ENCODE results near the gene CELF2. TPM values are rescaled to one million over a fixed set of nuclear protein-coding genes. Genes with fewer than 3 reads are reported as not detected.
"Not testable (repeated sequence)": the region's sequence is repeated elsewhere in the genome, so short reads cannot be mapped to it uniquely, and the experiment has no call there.

Gene CELF2
- total RNA-seq, 4 donors from 2014 or later: 27.0 to 44.1 (median 31.3) TPM

DNA sequence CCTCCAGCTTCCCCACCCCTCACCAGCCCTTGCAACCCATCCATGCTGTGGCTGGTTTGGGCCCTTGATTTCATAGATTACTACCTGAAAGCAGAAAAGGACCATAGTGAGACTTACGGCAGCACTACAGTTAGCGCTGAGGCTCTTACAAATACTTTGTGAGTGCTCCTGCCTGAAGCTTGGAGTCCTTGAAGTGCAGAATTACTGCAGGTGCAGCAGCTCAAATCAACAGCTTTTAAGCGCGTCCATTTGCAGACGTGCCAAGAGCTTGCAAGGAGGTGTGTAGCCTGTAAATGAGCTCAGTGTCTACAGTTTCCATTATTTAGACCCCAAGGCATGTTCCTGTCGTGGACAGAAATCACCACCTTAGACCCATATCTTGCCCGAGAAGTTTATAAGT is 103.0 kb downstream of the CELF2 start:
- Histone ChIP-seq H3K36me3 (no peaks in the 10 kb centered on the region), H3K4me3 (no peak overlapping the region), H3K9me3 (no peaks in the 10 kb centered on the region), H3K4me1 (no peaks in the 10 kb centered on the region), H3K27ac (no peak overlapping the region), H3K27me3 (no peaks in the 10 kb centered on the region)
- 88 to 97% methylated on average over 5 to 7 of the region's 7 CpGs for WGBS, 2 donors (ENCODE audit: low coverage in 1 of 2)
- intact Hi-C loops (cut with DNase I; ENCODE audit: low total_unique reads): no loop called here
- DNase-seq: no peak
- in situ Hi-C loops (cut with MboI; ENCODE audit: low pct_ligation_motif_present in 1 of 4, low pct_unique_long_range_greater_than_20kb in 1 of 4, low sequenced_read_pairs in 3 of 4): no loop called here
- TF ChIP-seq POLR2AphosphoS5 (IDR thresholded peaks at IDR 0.05): no peak
- TF ChIP-seq, protein P1, sequence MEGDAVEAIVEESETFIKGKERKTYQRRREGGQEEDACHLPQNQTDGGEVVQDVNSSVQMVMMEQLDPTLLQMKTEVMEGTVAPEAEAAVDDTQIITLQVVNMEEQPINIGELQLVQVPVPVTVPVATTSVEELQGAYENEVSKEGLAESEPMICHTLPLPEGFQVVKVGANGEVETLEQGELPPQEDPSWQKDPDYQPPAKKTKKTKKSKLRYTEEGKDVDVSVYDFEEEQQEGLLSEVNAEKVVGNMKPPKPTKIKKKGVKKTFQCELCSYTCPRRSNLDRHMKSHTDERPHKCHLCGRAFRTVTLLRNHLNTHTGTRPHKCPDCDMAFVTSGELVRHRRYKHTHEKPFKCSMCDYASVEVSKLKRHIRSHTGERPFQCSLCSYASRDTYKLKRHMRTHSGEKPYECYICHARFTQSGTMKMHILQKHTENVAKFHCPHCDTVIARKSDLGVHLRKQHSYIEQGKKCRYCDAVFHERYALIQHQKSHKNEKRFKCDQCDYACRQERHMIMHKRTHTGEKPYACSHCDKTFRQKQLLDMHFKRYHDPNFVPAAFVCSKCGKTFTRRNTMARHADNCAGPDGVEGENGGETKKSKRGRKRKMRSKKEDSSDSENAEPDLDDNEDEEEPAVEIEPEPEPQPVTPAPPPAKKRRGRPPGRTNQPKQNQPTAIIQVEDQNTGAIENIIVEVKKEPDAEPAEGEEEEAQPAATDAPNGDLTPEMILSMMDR (IDR thresholded peaks at IDR 0.05): no peak
- TF ChIP-seq POLR2A (IDR thresholded peaks at IDR 0.05): no peak

DNA sequence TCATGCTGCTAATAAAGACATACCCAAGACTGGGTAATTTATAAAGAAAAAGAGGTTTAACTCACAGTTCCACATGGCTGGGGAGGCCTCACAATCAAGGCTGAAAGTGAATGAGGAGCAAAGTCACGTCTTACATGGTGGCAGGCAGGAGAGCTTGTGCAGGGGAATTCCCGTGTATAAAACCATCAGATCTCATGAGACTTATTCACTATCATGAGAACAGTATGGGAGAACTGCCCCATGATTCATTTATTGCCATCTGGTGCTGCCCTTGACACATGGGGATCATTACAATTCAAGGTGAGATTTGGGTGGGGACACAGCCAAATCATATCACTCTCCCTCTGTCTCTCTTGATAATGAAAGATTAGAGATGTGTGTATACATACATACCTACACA is 106.2 kb downstream of the CELF2 start:
- H3K9me3 ChIP-seq; H3K27ac ChIP-seq; H3K4me1 ChIP-seq; DNase-seq; H3K4me3 ChIP-seq; in situ Hi-C loops (cut with MboI; ENCODE audit: low pct_ligation_motif_present in 1 of 4, low pct_unique_long_range_greater_than_20kb in 1 of 4, low sequenced_read_pairs in 3 of 4); intact Hi-C loops (cut with DNase I; ENCODE audit: low total_unique reads); H3K36me3 ChIP-seq; H3K27me3 ChIP-seq: not testable (repeated sequence)
- WGBS, 2 donors (ENCODE audit: low coverage in 1 of 2): 20 to 77% methylated on average over 2 of the region's 2 CpGs

DNA sequence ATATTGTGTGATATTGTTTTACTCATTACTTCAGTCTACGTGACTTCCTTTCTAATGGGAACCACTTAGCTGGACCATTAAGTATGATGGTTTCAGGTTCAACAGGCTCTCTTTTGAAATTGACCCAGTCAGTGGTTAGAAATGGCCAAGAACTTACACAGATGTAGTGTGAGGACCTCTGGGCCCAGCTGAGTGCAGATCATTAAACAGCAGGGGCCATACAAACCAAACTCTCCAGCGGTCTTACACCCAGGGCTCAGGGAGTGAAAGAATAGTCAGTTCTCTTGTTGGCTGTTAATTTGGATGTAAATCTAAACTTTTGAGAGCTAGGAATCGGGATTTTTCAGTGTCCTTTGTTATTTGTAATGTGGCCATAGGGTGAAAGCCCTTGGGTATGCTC is 107.3 kb downstream of the CELF2 start:
- in situ Hi-C loops (cut with MboI; ENCODE audit: low pct_ligation_motif_present in 1 of 4, low pct_unique_long_range_greater_than_20kb in 1 of 4, low sequenced_read_pairs in 3 of 4) (no loop called here), intact Hi-C loops (cut with DNase I; ENCODE audit: low total_unique reads) (no loop called here)
- Histone ChIP-seq H3K4me3 (no peak overlapping the region), H3K9me3 (no peaks in the 10 kb centered on the region), H3K4me1 (peaks cover 0 to 7% (median 2%) of the 10 kb centered on the region in 4 donors), H3K27ac (no peak overlapping the region), H3K27me3 (no peaks in the 10 kb centered on the region), H3K36me3 (no peaks in the 10 kb centered on the region)
- 88 to 93% methylated on average over 3 of the region's 3 CpGs for WGBS, 2 donors (ENCODE audit: low coverage in 1 of 2)
- TF ChIP-seq, protein P1 (IDR thresholded peaks at IDR 0.05): no peak
- TF ChIP-seq POLR2AphosphoS5 (IDR thresholded peaks at IDR 0.05) (no peak), EP300 (IDR thresholded peaks at IDR 0.05; ENCODE audit: low read depth) (no peak), POLR2A (IDR thresholded peaks at IDR 0.05) (no peak)
- no peak for DNase-seq

DNA sequence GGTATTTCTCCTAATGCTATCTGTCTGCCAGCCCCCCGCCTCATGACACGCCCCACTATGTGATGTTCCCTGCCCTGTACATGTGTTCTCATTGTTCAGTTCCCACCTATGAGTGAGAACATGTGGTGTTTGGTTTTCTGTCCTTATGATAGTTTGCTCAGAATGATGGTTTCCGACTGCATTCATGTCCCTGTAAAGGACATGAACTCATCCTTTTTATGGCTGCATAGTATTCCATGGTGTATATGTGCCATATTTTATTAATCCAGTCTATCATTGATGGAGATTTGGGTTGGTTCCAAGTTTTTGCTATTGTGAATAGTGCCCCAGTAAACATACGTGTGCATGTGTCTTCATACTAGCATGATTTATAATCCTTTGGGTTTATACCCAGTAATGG is 109.3 kb downstream of the CELF2 start:
- 95 to 96% methylated on average over 3 to 4 of the region's 4 CpGs for WGBS, 2 donors (ENCODE audit: low coverage in 1 of 2)
- H3K4me3 ChIP-seq; H3K36me3 ChIP-seq; in situ Hi-C loops (cut with MboI; ENCODE audit: low pct_ligation_motif_present in 1 of 4, low pct_unique_long_range_greater_than_20kb in 1 of 4, low sequenced_read_pairs in 3 of 4); DNase-seq; H3K27ac ChIP-seq; intact Hi-C loops (cut with DNase I; ENCODE audit: low total_unique reads); H3K27me3 ChIP-seq; H3K9me3 ChIP-seq: not testable (repeated sequence)
- H3K4me1 ChIP-seq: peaks cover 0 to 17% (median 10%) of the 10 kb centered on the region in 4 donors

DNA sequence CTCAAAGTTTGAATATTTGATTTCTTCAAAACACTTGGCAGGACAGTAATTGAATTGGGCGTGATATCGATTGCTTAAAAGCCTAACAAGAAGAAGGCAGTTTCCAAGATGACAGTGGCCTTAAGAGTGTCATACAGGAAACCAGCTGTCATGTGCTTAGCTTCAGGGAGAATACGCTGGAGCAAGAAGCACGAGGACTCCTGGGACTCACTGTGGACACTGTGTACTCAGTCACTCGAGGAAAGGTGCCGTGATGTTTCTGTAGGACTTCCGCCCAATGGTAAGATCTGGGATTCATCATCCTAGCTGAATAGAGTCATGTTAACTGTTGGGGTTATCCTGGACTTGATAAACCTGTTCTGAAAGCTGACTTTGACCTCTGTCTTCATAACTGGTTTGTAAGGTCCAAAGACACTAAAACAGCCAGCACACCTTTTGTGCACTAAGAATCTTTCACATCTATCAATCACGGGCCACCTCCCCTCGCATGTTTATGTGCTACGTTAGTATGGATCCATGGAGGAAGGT is 113.5 kb downstream of the CELF2 start:
- no peaks in the 10 kb centered on the region for H3K9me3 ChIP-seq
- in situ Hi-C loops (cut with MboI; ENCODE audit: low pct_ligation_motif_present in 1 of 4, low pct_unique_long_range_greater_than_20kb in 1 of 4, low sequenced_read_pairs in 3 of 4) (no loop called here), intact Hi-C loops (cut with DNase I; ENCODE audit: low total_unique reads) (no loop called here)
- H3K4me3 ChIP-seq: no peak overlapping the region
- H3K27me3 ChIP-seq: no peaks in the 10 kb centered on the region
- no peaks in the 10 kb centered on the region for H3K36me3 ChIP-seq
- TF ChIP-seq POLR2AphosphoS5 (IDR thresholded peaks at IDR 0.05) (peak in 2 of 3 donors; percentile 57 to 68), POLR2A (IDR thresholded peaks at IDR 0.05) (no peak), EP300 (IDR thresholded peaks at IDR 0.05; ENCODE audit: low read depth) (peak; percentile 36)
- TF ChIP-seq, protein P1 (IDR thresholded peaks at IDR 0.05): no peak
- peak overlapping the region in 3 of 4 donors; percentile 22 to 58 (median 53) for H3K27ac ChIP-seq
- DNase-seq: peak; percentile 44
- WGBS, 2 donors (ENCODE audit: low coverage in 1 of 2): 70% methylated on average over 10 of the region's 10 CpGs; no CpG with 5 or more reads in 1 of the 2 donors
- peaks cover 0 to 17% (median 10%) of the 10 kb centered on the region in 4 donors for H3K4me1 ChIP-seq
